Measurements from ENCODE around the gene DNAAF8.

Gene DNAAF8

GRCh38 chr16:4695473-4696171 is 38.7 kb upstream of the DNAAF8 start:
- DNase-seq: no peak

- no peak for DNase-seq
Observed at GRCh38 chr16:4696172-4696904, 38.0 kb upstream of the DNAAF8 start.

GRCh38 chr16:4696905-4697847 is 37.2 kb upstream of the DNAAF8 start:
- no peak for DNase-seq

- DNase-seq: no peak
Observed at GRCh38 chr16:4697848-4698291, 36.5 kb upstream of the DNAAF8 start.

- DNase-seq: no peak
Observed at GRCh38 chr16:4698321-4699045, 35.9 kb upstream of the DNAAF8 start.

GRCh38 chr16:4699046-4699556 is 35.2 kb upstream of the DNAAF8 start:
- DNase-seq: no peak

GRCh38 chr16:4700380-4700996 is 33.8 kb upstream of the DNAAF8 start:
- no peak for DNase-seq

GRCh38 chr16:4700997-4701743 is 33.2 kb upstream of the DNAAF8 start:
- DNase-seq: no peak

GRCh38 chr16:4701791-4702465 is 32.4 kb upstream of the DNAAF8 start:
- DNase-seq: no peak

GRCh38 chr16:4702466-4702808 is 31.9 kb upstream of the DNAAF8 start:
- no peak for DNase-seq

GRCh38 chr16:4703906-4704305 is 30.4 kb upstream of the DNAAF8 start:
- no peak for DNase-seq

GRCh38 chr16:4704491-4704890 is 29.8 kb upstream of the DNAAF8 start:
- no peak for DNase-seq

GRCh38 chr16:4704913-4705312 is 29.4 kb upstream of the DNAAF8 start:
- no peak for DNase-seq

- DNase-seq: no peak
Observed at GRCh38 chr16:4706871-4707270, 27.5 kb upstream of the DNAAF8 start.

- DNase-seq: no peak
Observed at GRCh38 chr16:4709481-4709880, 24.9 kb upstream of the DNAAF8 start.

GRCh38 chr16:4713663-4714501 is 20.5 kb upstream of the DNAAF8 start:
- no peak for DNase-seq

- DNase-seq: no peak
Observed at GRCh38 chr16:4714996-4715395, 19.3 kb upstream of the DNAAF8 start.

- no peak for DNase-seq
Observed at GRCh38 chr16:4718466-4718865, 15.9 kb upstream of the DNAAF8 start.

GRCh38 chr16:4723071-4723767 is 11.1 kb upstream of the DNAAF8 start:
- DNase-seq: no peak

Measured in suppressor macrophage treated with lipopolysaccharide for 4 hours (primary cell).